NCI-H1105 (cell line): ENCODE data around the gene MRPL21.

ENCODE experiments used
- DNase-seq: peaks from one replicate; lab custom pipeline; 2025; lab: John Stamatoyannopoulos, UW

The MRPL21 gene

DNA sequence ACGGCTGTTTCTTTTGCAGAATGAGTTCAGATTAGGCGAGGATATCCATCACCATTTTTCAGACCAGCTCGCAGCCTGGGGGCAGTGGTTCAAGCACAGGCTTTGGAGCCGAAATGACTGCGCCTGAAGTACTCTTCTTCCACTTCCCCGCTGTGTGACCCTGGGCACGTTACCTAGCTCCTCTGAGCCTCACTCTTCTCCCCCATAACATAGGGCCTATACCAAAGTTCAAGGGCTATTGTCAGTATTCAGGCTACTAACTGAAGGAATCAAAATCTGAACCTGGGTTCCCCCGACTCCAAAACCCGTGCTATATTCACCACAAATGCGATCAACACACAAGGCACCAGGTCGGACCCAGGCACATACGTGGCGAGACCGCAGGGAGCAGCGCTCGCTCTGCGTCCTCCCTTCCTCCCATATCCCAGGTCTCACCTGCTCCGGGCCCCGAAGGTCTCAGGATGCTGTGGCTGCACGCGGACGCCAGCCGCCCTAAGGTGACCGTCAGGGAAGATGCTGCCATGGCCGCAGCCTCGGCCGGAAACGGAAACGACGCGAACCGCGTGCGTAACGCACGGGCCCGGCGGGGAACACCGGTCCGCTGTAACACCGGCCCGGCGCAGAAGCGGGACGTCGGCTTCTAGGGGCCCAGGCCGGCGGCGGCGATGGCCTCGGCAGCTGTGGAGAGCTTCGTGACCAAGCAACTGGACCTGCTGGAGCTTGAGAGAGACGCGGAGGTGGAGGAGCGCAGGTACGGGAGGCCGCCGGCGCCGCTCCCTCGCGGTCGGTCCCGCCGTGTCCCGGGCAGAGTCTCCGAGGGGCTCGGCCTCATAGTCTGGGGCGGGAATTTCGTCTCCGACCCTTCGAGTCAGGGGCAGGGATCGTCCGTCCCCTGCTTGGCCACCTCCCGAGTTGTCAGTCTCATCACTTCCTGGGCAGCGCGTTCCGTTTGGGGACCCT, at the start of gene MRPL21, which contains the start of gene IGHMBP2:
Gene MRPL21 (minus strand): TSS at position 545 of the 960 bp plus-strand sequence. CDS start 22 bp downstream, at position 523.
Gene IGHMBP2 (plus strand): TSS at position 604 of the 960 bp plus-strand sequence. CDS start 62 bp downstream, at position 666.
- DNase-seq = peak; percentile 76

DNA sequence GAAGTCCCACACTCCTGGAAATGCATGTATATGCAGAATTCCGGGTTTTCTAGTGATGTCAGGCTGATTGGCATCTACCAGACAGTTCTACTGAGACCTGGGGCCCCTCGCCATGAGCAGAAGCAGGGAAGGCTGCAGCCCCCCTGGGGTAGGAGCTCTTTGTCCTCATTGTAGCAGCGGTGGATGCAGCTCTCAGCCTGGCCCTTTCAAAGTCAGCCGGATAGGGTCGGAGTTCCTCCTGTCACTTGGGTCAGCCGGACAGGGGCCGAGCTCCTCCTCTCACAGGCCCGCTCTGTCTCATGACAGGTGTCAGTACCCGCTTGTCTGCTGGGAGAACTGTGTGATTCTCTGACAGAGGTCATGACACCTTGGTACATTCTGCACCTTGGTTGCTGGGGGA, 47.1 kb upstream of the MRPL21 start:
- no peak for DNase-seq

DNA sequence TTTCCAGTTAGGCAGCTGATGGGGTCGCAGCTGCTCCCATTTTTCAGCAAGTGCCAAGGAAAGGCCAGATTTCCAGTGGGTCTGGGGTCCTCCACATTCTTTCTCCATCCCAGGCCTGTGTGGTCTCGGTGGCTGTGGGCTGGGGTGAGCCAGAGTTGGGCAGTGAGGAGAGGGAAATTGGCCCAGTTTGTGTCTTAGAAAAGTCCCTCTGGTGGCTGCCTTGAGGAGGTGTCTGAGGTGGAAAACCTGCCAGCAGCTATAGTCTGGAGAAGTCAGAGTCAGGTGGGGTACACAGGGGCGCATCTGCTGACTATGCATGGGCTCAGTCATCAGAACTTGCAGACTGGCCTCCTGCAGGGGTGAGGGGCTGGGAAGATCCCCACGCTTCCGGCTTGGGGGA, 46.6 kb upstream of the MRPL21 start:
- no peak for DNase-seq

GRCh38 chr11:68948935-68949334, 45.3 kb upstream of the MRPL21 start:
- no peak for DNase-seq

DNA sequence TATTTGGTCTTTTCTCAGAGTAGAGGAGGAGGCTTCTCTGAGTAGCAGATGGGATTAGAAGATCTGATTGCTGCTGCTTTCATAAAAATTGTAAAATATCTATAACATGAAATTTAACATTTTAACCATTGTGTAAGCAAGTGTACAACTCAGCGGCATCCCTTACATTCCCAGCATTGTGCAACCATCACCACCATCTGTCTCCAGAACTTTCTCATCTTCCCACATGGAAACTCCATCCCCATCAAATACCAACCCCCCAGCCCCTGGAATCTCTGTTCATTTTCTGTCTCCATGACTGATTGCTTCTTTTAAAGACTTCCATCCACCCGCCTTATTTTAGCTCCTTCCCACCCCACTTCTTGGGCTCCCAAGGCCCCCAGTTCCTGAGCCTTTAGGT, 44.9 kb upstream of the MRPL21 start:
- DNase-seq = no peak

DNA sequence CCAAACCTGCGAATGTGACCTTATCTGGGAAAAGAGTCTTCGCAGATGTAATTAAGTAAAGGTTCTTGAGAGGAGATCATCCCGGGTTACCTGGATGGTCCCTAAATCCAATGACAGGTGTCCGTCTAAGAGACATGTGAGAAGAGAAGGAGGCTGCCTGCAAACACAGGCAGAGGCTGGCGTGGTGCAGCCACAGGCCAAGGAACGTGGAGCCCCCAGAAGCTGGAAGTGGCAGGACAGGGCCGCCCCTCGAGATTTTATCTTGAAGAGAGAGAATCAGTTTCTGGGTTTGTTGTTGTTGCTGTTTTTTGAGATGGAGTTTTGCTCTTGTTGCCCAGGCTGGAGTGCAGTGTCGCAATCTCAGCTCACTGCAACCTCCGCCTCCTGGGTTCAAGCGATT, 43.5 kb upstream of the MRPL21 start:
- no peak for DNase-seq

DNA sequence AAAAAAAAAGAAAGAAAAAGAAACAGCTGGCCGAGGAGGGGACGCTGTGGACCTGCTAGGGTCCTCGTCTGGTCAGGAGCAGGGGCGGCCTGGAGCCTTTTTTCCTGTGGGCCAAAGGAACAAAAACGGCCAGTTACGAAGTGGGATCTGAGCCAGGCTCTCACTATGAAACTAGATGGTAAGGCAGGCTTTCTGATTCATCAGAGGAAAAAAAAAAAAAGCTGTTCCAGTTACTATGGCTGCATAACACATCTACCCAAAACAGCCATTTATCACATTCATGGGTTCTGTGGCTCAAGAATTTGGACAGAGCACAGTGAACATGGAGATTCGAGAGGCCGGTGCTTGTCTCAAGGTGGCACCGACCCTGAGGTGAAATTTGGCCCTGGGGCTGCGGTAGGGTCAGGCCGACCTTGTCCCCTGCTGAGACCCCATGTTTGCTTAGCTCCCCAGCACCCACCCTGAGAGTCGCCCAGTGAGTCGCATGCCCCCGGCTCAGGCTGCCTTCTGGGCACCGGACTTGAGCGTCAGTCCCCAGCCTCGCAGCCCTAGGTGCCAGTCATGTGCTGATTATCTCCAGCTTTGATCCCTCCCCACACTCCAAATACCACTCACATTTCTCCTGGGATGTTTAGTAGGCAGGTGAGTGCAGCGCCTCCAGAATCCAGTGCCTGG, 42.9 kb upstream of the MRPL21 start:
- DNase-seq = no peak

GRCh38 chr11:68942751-68943271, 39.2 kb upstream of the MRPL21 start:
- DNase-seq = no peak

- DNase-seq = no peak
These were observed 38.5 kb upstream of the MRPL21 start for GRCh38 chr11:68942095-68942620.

- no peak for DNase-seq
These were observed 37.9 kb upstream of the MRPL21 start for GRCh38 chr11:68941324-68942094.

DNA sequence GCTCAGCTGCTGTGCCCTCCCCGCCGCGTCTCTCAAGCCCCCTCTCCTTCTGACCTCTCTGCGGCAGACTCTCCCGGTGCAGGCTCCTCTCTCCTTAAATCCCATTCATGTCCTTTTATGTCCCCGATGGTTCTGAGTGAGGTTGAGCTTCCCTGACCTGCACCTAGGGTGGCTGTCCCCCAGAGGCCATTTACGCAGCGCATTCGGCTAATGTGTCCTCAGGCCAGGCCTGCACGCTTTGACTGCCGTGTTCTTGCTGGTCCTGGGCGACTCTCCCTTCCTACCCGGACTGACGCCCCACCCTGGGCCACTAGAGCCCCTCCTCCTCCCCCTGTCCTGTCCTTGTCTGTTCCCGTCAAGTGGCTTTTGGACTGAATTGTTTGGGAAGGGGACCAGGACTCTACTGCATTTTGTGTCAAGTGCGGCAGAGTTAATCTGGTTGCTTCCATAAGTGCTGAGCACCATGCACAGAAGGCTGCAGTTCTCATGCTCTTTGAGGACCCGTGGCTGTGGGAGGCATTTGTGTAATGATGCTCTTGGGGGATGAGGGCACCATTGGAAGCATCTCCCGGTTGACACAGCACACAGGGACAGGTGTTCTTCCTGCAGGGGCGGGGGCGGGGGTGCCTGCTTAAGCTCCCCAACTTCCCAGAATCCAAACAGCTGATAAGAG, 37.2 kb upstream of the MRPL21 start:
- no peak for DNase-seq

GRCh38 chr11:68939583-68940555, 36.2 kb upstream of the MRPL21 start:
- no peak for DNase-seq

DNA sequence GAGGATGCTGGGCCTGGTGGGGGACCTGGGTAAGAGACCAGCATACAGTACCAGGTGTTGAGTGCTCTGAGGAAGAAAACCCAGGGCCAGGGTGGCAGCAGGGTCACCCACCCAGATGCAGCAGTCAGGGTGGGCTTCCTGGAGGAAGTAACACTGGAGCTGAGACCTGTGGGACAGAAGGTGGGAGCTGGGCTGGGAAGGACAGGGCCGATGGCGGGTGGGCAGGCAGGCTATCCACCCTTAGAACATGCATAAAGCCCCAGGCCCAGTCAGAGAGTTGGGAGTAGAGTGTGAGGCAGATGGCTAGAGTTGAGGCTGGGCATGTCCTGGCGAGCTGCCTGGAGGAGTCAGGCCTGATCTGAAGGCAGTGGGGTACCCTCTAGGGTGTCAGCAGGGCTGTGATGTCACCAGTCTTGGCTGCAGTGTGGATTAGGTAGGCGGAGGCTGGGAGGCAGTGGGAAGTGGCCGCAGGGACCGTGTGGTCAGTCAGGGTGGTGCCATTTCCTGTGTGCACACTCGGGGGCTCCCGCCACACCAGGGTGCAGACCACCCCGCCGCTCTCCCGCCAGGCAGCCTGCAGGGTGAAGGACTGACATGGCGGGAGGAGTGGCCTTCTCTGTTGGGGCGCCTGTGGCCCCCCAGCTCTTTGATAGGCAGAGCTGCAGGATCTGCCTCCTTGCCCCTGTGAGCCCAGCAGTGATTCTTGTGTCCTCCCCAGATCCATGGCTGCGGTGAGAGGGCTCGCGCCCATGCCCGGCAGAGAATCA, 35.4 kb upstream of the MRPL21 start:
- DNase-seq = no peak

DNA sequence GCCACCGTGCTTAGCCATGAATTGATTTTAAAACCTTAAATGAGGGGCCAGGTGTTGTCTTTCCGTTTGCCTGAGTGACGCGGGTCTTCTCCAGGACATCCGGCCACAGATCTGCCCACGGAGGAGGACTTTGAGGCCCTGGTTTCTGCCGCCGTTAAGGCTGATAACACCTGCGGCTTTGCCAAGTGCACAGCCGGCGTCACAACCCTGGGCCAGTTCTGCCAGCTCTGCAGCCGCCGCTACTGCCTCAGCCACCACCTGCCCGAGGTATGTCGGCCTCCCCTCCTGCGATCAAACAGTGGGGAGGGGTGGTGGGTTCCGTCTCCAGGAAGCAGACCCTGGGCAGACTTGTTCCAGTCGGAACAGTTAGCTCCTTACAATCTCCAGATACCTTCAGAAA, 34.5 kb upstream of the MRPL21 start:
- no peak for DNase-seq

- no peak for DNase-seq
These were observed 33.3 kb upstream of the MRPL21 start for GRCh38 chr11:68936676-68937620.

DNA sequence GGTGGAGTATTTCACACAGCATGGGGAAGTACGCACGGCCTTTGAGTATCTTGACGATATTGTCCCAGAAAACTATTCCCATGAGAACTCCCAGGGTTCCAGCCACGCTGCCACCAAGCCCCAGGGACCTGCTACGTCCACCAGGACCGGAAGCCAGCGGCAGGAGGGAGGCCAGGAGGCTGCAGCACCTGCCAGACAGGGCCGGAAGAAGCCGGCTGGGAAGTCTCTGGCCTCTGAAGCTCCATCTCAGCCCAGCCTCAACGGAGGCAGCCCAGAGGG, 32.7 kb upstream of the MRPL21 start:
- DNase-seq = no peak

- no peak for DNase-seq
These were observed 32.1 kb upstream of the MRPL21 start for GRCh38 chr11:68935516-68936357.
